ENCODE data around the gene ZNF275. TPM values are rescaled to one million over a fixed set of nuclear protein-coding genes. Genes with fewer than 3 reads are reported as not detected.

ZNF275 gene
- total and polyA plus RNA-seq, 2 donors (not counting 3 experiments of a cell fraction or from before 2014, with no cell fraction given): 10.3 to 11.0 TPM

GRCh38 chrX:153357877-153358276 lies 23.9 kb downstream of the ZNF275 start:
- Histone ChIP-seq H4K20me1 (replicated peaks; ENCODE audit: control insufficient read depth, extremely low read depth, insufficient read depth, low read length) (no peaks in the 10 kb centered on the region), H3K36me3 (ENCODE audit: control insufficient read depth in 2 of 2, extremely low read depth in 1 of 2, insufficient read depth in 2 of 2, low read length in 2 of 2) (no peaks in the 10 kb centered on the region), H3K27ac (ENCODE audit: insufficient read depth, low read depth, low read length) (no peak overlapping the region), H3K79me2 (ENCODE audit: control insufficient read depth, insufficient read depth, low read length) (no peaks in the 10 kb centered on the region), H3K9me1 (replicated peaks; ENCODE audit: control insufficient read depth, extremely low read depth, insufficient read depth, low read length) (no peaks in the 10 kb centered on the region), H3K4me1 (ENCODE audit: control insufficient read depth, extremely low read depth, insufficient read depth, low read length) (no peaks in the 10 kb centered on the region), H3K9ac (replicated peaks; ENCODE audit: extremely low read depth, insufficient read depth, low read length) (no peak overlapping the region), H3K4me2 (ENCODE audit: insufficient read depth, low read length) (no peak overlapping the region), H2AFZ (ENCODE audit: low read depth, low read length) (no peak overlapping the region), H3K9me3 (replicated peaks; ENCODE audit: control insufficient read depth, insufficient read depth, low read length) (no peaks in the 10 kb centered on the region), H3K27me3 (ENCODE audit: control insufficient read depth in 2 of 2, insufficient read depth in 2 of 2, low read length in 2 of 2) (no peaks in the 10 kb centered on the region), H3K4me3 (replicated peaks in 1 of 3; ENCODE audit: insufficient read depth in 1 of 3, low read depth in 1 of 3, low read length in 3 of 3) (no peak overlapping the region)
- dilution Hi-C loops (cut with MboI; ENCODE audit: extremely low pct_ligation_motif_present, low sequenced_read_pairs): no loop called here
- CTCF ChIA-PET: no interaction called here
- DNase-seq (ENCODE audit: low read depth, low spot score) (no peak), FAIRE-seq (no peak)
- POLR2A ChIA-PET: no interaction called here
- no peak for TF ChIP-seq POLR2A (IDR thresholded peaks at IDR 0.05; ENCODE audit: low read depth, low read length)
- no peak for TF ChIP-seq FOS (IDR thresholded peaks at IDR 0.05; ENCODE audit: borderline replicate concordance, insufficient read depth, low read length)
- TF ChIP-seq POLR2AphosphoS5 (IDR thresholded peaks at IDR 0.05; ENCODE audit: insufficient read depth, low read depth, low read length): no peak
- no peak for TF ChIP-seq GATA2 (IDR thresholded peaks at IDR 0.05; ENCODE audit: insufficient read depth, insufficient read length, low read depth, low read length)
- TF ChIP-seq EZH2 (IDR thresholded peaks at IDR 0.05; ENCODE audit: borderline replicate concordance, low read depth, low read length, severe bottlenecking): no peak
- TF ChIP-seq CTCF (IDR thresholded peaks at IDR 0.05; ENCODE audit: extremely low read depth in 1 of 2, insufficient read depth in 1 of 2, low read depth in 1 of 2, low read length in 2 of 2): no peak
- no peak for TF ChIP-seq MAX (IDR thresholded peaks at IDR 0.05; ENCODE audit: insufficient read depth, insufficient read length)
- TF ChIP-seq JUN (IDR thresholded peaks at IDR 0.05; ENCODE audit: borderline replicate concordance, insufficient read depth, insufficient read length, low read depth): no peak
- no peak for TF ChIP-seq MYC (IDR thresholded peaks at IDR 0.05; ENCODE audit: low read depth, low read length)
- intact Hi-C loops (cut with micrococcal nuclease): no loop called here
- no TSS peak for BruUV-seq (replicated peaks)
